Kidney tubule cell (primary cell): Measurements from ENCODE around the gene SLC22A4.
A peak's percentile ranks its signal among the peaks of the same experiment; 100 is the strongest.

Source experiments
- DNase-seq: peaks from one replicate; pipeline ENCODE4 v3.0.0-alpha.2; 2018; ENCODE audit warnings: low spot score

SLC22A4 gene

GRCh38 chr5:132376694-132377641 lies 82.8 kb downstream of the SLC22A4 start:
- no peak for DNase-seq

DNA sequence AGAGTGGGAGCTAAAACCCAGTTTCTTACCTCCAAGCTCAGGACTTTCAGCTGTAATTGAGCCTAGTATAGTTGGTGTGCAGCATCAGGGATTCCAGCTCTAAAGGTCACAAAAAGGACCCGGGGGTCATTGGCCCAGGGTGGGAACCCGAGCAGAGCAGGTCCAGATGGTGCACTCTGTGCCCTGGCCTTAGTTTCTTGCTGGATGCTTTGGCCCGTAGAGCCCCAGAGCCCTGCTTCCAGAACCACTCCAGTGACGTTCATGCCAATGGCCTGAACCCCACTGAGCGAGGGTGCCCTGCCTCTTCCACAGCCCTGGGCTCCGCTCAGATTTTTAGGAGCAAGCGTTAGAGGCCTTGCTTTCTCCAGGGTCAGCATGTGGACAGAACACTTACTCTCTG lies 83.5 kb downstream of the SLC22A4 start:
- no peak for DNase-seq

DNA sequence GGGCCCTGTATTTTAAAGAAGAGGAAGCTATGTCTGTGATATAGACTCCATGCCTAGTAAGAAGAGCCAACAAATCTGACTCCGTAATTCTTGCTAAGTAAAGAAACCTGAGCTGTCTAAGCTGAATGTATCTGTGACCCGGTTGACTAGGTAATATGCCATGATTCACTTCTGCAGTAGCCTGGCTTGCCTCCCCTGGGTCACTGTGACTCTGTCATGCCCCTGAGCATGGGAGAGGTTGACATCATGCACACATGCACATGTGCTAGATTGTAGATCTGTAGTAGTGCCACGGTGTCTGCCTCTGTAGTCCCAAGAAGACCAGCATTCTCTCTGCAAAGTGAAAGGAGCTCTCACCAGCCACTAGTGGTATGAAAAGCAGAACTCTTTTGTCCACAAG lies 84.4 kb downstream of the SLC22A4 start:
- DNase-seq = peak; percentile 93

DNA sequence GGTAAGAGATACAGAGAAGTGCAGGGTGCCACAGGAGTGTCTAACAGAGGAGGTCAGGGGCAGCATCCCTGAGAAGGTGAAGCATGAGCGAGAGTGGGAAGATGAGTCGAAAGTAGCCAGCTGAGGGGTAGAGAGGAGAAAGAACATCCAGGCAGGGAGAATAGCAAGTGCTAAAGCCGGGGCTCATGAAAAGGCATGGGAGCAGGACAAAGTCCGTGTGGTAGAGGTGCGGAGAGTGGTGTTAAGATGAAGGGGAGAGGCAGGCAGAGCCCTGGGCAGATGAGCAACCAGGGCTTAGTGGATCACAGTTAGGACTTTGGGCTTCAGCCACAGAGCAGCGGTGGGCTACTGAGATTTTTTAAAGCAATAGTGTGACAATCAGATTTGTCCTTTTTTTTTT lies 85.9 kb downstream of the SLC22A4 start:
- no peak for DNase-seq

DNA sequence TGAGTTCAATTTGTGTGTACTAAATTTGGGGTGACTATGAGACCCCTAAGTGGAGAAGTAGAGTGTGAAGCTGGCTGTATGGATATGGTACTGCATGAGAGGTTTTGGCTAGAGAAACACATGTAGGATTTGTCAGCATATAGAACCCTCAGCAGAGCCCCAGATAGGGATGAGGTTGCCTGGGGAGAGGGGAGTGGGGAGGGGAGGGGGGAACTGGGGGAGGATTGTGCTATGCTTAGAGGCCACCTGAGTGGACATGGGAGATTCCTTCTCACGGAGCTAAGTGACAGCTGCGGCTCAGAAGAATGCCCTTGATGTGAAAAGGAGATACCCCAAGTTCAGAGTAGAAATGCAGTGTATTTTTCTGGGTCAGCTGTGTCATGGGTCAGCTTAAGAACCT lies 86.5 kb downstream of the SLC22A4 start:
- no peak for DNase-seq

DNA sequence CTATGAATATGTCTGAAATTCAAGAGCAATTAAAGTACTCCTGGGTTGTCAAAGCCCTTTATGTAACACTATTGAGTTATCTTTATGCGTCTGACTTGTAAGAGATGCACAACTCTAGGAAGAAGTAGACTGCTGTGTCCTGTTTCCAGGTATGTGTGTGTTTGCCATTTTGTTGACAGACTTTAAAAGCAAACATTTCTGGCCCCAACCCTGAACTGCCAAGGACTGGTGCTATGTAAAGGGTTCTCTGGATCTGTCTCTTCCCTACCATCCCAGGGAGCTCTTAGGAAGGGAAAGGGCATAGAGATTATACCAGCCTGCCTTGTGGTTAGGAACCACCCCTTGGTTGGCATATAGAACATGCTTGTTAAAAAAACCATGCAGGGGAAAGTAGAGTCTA lies 87.4 kb downstream of the SLC22A4 start:
- DNase-seq = no peak

DNA sequence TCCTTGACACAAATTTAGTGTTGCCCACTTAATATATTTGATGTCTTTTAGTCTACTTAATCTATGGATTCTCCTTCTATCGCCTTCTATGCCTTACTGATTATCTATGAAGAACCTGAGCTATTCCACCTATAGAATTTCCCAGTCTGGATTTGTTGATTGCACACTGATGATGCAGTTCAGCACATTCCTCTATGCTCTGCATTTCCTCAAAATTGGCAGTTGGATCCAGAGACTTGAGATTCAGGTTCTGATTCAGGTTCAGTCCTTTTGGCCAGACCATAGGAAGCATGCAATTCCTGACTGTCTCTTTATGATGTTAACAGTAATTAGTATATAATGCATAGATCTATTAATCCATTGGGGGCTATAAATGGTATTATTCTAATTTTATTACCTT lies 89.1 kb downstream of the SLC22A4 start:
- no peak for DNase-seq

- DNase-seq = no peak
These were observed 89.8 kb downstream of the SLC22A4 start for GRCh38 chr5:132383984-132384383.

DNA sequence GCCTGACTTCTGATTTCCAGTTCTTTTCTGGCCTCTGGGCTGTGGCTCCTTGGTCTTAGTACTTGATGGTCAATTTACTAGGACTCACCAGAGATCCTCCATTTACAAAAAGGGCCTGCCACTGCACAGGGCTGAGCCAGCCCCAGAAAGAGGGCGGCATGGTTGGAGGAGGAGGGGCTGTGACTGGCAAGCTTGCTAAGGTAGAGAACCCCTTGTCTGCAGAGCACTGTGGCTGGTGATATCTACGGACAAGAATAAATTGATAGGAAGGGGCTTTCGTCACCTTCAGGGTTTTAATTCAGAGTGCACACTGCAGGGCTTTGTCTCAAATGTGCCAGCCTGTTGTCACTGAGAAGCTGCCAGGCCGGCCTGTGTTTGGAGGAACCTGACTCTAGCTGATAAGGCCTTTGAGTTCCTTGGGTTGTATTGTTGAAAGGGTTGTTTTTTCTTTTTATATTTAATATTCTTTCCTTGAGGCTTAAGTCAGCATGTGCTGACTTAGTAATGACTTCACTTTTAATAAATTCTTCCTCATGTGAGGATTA lies 90.4 kb downstream of the SLC22A4 start:
- no peak for DNase-seq

DNA sequence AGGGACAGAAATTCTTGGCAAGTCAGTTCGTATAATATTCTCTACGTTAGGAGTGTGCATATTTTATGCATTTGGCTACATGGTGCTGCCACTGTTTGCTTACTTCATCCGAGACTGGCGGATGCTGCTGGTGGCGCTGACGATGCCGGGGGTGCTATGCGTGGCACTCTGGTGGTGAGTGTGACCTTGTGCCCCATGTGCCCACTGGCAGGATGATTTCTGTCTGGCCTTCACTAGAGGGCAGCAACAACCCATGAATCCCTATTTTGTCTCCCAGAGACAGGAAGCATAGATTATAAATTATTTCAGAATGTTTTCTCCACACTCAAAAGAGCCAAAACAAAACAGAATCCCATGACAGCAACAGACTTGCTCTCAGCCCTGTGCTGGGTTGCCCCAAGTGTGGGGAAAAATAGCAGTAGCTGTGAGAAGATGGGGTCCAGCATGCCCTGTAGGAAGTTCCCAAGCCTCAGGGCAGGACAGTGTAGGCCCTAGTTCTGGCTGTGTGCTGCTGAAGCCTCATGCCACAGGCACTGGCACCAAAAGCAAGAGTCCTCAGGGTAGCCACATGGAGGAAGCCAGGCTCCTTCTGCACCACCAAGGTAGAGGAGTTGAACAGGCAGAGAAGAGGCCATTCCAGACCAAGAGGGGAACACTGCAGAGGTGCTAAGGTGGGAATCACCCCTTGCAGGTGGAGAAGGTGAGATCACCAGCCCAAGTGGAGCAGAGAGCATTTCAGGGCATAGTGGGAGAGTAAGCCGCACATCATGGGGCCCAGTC lies 91.3 kb downstream of the SLC22A4 start:
- DNase-seq = peak; percentile 74

GRCh38 chr5:132386644-132387286 lies 92.6 kb downstream of the SLC22A4 start:
- DNase-seq = peak; percentile 75

- peak; percentile 99 for DNase-seq
These were observed 93.5 kb downstream of the SLC22A4 start for GRCh38 chr5:132387640-132388117.

GRCh38 chr5:132388244-132389050 lies 94.3 kb downstream of the SLC22A4 start:
- peak; percentile 72 for DNase-seq

DNA sequence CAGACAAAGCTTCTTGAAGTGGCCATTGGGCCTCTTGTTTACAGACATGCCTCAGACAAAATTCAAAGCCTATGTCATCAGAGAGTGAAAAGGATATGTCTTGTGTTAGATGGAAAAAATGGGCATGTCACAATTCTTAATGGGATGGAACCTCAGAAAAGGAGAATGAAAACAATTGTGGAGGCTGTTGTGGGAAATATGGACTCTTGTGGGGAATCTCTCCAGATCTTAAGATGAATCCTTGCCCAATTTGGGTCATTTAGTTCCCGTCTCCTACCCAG lies 94.8 kb downstream of the SLC22A4 start:
- no peak for DNase-seq

DNA sequence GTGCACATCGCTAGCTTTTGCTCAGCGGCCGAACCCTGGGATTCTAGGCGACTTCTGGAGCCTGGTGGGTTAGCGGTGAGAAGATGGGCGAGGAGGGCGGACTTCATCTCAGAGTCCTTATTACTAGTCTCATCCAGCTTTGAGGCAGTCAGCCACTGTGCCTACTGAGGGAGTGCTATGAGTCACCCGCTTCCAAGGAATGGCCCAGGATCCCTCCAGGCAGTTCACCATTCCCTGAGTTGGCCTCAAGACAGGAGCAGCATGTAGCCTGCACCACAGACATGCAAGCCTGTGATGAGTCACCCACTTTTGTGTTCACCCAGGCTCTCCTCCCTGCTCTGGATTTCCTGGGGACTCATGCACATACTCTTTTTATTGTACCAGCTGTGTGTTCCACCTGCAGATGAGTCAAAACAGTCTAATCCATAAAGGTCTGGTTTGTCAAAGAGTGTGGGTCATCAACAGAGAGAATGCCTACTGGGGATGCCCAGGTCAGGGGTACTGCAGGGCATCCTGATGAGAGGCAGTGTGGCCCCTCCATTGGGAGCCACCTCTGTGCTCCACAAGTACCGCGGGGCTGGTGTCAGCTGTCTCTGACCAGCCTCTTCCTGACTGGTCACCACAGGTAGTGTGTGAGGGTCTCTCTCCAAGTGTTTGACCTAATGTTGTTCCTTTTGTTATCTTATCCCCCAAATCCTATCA lies 95.5 kb downstream of the SLC22A4 start:
- DNase-seq = peak; percentile 100

DNA sequence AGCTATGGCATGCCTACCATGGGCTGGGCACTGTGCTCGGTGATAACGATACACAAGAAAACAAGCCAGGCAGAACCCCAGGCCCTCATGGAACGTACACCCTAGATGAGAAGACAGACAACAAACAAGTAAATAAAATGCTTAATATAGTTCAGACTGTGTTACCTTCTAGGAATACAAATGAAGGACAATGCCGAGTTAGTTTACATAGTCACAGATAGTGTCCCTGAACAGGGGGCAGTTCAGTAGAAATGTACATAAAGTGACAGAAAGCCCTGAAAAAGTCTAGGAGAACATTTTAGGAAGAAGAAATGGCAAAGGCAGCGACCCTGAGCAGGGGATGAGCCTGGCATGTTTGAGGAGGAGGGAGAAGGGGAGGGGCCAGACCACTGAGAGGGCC lies 97.1 kb downstream of the SLC22A4 start:
- no peak for DNase-seq

DNA sequence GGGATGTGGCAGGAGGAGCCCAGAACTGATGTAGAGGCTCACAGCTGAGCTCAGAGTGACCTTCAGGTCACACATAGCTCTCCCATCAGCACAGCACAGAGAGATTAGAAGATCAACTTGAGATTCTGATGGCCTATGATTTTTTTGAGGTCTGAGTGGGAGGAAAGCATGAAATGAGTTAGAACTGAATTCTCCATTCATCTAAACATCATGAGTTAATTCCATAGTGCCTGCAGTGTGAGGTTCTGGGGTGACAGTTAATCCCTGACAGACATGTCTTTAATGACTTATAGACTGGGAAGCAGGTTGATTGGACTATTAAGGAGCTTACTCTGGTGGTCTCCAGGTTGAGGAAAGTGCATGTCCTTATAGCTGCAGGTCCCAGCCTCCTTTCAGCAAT lies 97.7 kb downstream of the SLC22A4 start:
- DNase-seq = no peak

- DNase-seq = no peak
These were observed 98.2 kb downstream of the SLC22A4 start for GRCh38 chr5:132392411-132392810.

DNA sequence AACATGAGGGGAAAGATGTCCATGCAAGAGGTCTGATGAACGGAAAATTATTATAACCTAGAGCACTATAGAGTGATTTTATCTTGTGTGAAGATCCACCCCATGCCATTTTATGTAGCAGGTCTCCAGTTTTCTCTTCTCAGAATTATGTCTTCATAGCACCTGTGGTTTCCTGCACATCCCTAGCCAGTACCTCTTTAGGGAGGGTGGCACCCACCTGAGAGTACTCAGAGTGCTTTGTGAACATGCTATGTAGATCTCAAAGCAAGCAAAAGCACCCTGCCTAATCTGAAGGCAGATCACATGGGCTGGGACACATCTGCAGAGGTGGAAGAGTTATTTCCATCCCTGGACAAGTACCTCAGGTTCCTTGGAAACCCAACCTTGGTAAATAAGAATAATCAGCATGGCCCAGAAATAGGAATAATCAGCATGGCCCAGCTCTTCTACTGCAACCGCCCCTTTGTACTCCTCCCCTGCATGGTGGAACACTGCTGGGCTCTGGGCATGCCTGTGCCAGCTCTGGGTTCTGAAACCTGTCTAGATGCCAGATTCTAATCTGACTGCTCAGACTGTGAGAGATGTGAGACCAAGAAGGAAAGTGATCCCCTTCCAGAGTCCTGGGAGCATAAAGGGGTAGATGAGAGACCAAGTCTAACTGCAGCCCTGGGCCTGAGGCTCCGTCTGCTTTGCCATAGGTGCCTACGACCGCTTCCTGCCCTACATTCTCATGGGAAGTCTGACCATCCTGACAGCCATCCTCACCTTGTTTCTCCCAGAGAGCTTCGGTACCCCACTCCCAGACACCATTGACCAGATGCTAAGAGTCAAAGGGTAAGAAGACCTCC lies 99.0 kb downstream of the SLC22A4 start:
- DNase-seq = no peak
